ENCODE results near the gene ORC5. TPM values are rescaled to one million over a fixed set of nuclear protein-coding genes. Genes with fewer than 3 reads are reported as not detected.

The ORC5 gene
- total and polyA plus RNA-seq, 2 experiments from 2014 or later = 10.9 to 89.0 TPM

DNA sequence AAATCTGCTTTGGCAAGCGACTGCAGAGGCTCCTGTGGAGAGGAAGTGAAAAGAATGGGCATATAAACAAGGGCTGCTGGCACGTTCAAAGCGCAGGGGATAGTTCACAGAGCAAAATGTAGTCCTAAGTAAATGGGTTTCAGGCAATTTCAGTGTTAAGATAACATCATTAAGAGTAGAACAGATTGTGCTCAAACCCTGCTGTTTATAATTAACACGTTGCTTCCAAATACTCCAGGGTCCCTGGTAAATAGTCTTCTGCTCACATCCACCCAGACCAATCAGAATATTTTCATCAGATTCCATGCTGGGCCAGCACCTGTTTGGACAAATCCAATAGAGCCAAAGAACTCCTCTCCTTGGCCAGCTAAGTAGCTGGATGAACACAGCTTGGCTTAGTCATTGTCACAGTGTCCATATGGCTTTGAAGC lies 81.4 kb downstream of the ORC5 start:
- H3K4me1 ChIP-seq (ENCODE audit: insufficient read depth) = no peaks in the 10 kb centered on the region; the same call in 1 of the 2 replicates
- no peak overlapping the region for H3K27ac ChIP-seq (ENCODE audit: low read depth)
- H2AFZ ChIP-seq = no peak overlapping the region
- Mint-ChIP-seq H3K4me1 (peaks cover 19% of the 10 kb centered on the region), H3K27me3 (ENCODE audit: insufficient read depth, low read depth, poor library complexity) (no peaks in the 10 kb centered on the region), H3K27ac (peak overlapping the region; percentile 73), H3K4me3 (no peak overlapping the region), H3K36me3 (ENCODE audit: low read depth) (peaks cover 19% of the 10 kb centered on the region), H3K9me3 (no peaks in the 10 kb centered on the region)
- H3F3A ChIP-seq (replicated peaks; ENCODE audit: low read depth) = no peaks in the 10 kb centered on the region
- H3K27me3 ChIP-seq (ENCODE audit: insufficient read depth) = no peaks in the 10 kb centered on the region
- ATAC-seq = no peak
- no peaks in the 10 kb centered on the region for H3K79me2 ChIP-seq (replicated peaks; ENCODE audit: insufficient read depth)
- H3K4me3 ChIP-seq = no peak overlapping the region
- H3K36me3 ChIP-seq (ENCODE audit: insufficient read depth) = no peaks in the 10 kb centered on the region
- H4K20me1 ChIP-seq (replicated peaks; ENCODE audit: insufficient read depth) = no peaks in the 10 kb centered on the region
- peak; percentile 19 for DNase-seq (ENCODE audit: low spot score)
- no peak overlapping the region for H3K4me2 ChIP-seq
- no peak for TF ChIP-seq JUNB (IDR thresholded peaks at IDR 0.05; ENCODE audit: unreplicated experiment)
- TF ChIP-seq, protein P1, sequence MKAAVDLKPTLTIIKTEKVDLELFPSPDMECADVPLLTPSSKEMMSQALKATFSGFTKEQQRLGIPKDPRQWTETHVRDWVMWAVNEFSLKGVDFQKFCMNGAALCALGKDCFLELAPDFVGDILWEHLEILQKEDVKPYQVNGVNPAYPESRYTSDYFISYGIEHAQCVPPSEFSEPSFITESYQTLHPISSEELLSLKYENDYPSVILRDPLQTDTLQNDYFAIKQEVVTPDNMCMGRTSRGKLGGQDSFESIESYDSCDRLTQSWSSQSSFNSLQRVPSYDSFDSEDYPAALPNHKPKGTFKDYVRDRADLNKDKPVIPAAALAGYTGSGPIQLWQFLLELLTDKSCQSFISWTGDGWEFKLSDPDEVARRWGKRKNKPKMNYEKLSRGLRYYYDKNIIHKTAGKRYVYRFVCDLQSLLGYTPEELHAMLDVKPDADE (IDR thresholded peaks at IDR 0.05) = no peak
- TF ChIP-seq, protein P2, sequence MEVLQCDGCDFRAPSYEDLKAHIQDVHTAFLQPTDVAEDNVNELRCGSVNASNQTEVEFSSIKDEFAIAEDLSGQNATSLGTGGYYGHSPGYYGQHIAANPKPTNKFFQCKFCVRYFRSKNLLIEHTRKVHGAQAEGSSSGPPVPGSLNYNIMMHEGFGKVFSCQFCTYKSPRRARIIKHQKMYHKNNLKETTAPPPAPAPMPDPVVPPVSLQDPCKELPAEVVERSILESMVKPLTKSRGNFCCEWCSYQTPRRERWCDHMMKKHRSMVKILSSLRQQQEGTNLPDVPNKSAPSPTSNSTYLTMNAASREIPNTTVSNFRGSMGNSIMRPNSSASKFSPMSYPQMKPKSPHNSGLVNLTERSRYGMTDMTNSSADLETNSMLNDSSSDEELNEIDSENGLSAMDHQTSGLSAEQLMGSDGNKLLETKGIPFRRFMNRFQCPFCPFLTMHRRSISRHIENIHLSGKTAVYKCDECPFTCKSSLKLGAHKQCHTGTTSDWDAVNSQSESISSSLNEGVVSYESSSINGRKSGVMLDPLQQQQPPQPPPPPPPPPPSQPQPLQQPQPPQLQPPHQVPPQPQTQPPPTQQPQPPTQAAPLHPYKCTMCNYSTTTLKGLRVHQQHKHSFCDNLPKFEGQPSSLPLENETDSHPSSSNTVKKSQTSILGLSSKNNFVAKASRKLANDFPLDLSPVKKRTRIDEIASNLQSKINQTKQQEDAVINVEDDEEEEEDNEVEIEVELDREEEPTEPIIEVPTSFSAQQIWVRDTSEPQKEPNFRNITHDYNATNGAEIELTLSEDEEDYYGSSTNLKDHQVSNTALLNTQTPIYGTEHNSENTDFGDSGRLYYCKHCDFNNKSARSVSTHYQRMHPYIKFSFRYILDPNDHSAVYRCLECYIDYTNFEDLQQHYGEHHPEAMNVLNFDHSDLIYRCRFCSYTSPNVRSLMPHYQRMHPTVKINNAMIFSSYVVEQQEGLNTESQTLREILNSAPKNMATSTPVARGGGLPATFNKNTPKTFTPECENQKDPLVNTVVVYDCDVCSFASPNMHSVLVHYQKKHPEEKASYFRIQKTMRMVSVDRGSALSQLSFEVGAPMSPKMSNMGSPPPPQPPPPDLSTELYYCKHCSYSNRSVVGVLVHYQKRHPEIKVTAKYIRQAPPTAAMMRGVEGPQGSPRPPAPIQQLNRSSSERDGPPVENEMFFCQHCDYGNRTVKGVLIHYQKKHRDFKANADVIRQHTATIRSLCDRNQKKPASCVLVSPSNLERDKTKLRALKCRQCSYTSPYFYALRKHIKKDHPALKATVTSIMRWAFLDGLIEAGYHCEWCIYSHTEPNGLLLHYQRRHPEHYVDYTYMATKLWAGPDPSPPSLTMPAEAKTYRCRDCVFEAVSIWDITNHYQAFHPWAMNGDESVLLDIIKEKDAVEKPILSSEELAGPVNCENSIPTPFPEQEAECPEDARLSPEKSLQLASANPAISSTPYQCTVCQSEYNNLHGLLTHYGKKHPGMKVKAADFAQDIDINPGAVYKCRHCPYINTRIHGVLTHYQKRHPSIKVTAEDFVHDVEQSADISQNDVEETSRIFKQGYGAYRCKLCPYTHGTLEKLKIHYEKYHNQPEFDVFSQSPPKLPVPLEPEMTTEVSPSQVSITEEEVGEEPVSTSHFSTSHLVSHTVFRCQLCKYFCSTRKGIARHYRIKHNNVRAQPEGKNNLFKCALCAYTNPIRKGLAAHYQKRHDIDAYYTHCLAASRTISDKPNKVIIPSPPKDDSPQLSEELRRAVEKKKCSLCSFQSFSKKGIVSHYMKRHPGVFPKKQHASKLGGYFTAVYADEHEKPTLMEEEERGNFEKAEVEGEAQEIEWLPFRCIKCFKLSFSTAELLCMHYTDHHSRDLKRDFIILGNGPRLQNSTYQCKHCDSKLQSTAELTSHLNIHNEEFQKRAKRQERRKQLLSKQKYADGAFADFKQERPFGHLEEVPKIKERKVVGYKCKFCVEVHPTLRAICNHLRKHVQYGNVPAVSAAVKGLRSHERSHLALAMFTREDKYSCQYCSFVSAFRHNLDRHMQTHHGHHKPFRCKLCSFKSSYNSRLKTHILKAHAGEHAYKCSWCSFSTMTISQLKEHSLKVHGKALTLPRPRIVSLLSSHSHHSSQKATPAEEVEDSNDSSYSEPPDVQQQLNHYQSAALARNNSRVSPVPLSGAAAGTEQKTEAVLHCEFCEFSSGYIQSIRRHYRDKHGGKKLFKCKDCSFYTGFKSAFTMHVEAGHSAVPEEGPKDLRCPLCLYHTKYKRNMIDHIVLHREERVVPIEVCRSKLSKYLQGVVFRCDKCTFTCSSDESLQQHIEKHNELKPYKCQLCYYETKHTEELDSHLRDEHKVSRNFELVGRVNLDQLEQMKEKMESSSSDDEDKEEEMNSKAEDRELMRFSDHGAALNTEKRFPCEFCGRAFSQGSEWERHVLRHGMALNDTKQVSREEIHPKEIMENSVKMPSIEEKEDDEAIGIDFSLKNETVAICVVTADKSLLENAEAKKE (CRISPR knock-in tag; IDR thresholded peaks at IDR 0.05) = no peak
- H3K9me2 ChIP-seq (ENCODE audit: insufficient read depth) = no peaks in the 10 kb centered on the region; the same call in 1 of the 2 replicates

DNA sequence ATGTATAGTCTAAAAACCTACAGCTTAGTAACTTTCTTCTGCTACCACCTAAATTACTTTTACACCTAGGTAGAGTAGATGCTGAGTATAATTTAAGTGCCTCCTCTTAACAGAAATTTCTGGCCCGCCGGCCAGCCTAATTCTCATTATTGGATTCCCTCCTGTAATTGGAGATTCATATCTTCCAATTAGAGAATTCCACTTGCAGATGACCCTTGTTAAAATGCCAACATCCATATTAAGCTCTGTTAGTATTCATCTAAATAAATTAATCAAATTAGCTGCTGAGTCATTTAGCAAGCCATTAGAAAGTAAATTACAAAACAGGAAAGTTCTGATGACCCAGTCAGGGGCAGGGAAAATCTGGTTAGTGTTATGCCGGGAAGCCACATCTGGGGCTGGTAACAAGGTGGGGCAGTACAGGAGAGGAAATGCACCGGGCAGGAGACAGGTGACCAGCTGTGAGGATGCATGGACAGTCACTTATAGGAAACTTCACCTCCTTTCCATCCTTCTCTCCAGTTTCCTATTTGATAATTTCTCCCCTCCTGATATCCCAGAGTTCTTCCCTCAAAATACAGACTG lies 82.8 kb downstream of the ORC5 start:
- H3K27me3 ChIP-seq (ENCODE audit: insufficient read depth) = no peaks in the 10 kb centered on the region
- Mint-ChIP-seq H3K27me3 (ENCODE audit: insufficient read depth, low read depth, poor library complexity) (no peaks in the 10 kb centered on the region), H3K4me1 (peaks cover 19% of the 10 kb centered on the region), H3K9me3 (no peaks in the 10 kb centered on the region), H3K36me3 (ENCODE audit: low read depth) (peaks cover 5% of the 10 kb centered on the region; the same call in 2 of the 3 replicates), H3K27ac (no peak overlapping the region), H3K4me3 (no peak overlapping the region)
- no peaks in the 10 kb centered on the region for H3F3A ChIP-seq (replicated peaks; ENCODE audit: low read depth)
- ATAC-seq = no peak
- no peaks in the 10 kb centered on the region for H3K79me2 ChIP-seq (replicated peaks; ENCODE audit: insufficient read depth)
- no peak overlapping the region for H3K4me2 ChIP-seq
- no peaks in the 10 kb centered on the region for H4K20me1 ChIP-seq (replicated peaks; ENCODE audit: insufficient read depth)
- no peak for DNase-seq (ENCODE audit: low spot score)
- no peaks in the 10 kb centered on the region; the same call in 1 of the 2 replicates for H3K9me2 ChIP-seq (ENCODE audit: insufficient read depth)
- H3K4me1 ChIP-seq (ENCODE audit: insufficient read depth) = no peaks in the 10 kb centered on the region; the same call in 1 of the 2 replicates
- H3K27ac ChIP-seq (ENCODE audit: low read depth) = no peak overlapping the region
- no peak overlapping the region for H3K4me3 ChIP-seq
- no peak overlapping the region for H2AFZ ChIP-seq
- H3K36me3 ChIP-seq (ENCODE audit: insufficient read depth) = no peaks in the 10 kb centered on the region
- no peak for TF ChIP-seq EZH2 (IDR thresholded peaks at IDR 0.05; ENCODE audit: low read depth, unreplicated experiment)
- no peak for TF ChIP-seq CREB1 (CRISPR knock-in tag; IDR thresholded peaks at IDR 0.05; ENCODE audit: low read depth)
- TF ChIP-seq, protein P3, sequence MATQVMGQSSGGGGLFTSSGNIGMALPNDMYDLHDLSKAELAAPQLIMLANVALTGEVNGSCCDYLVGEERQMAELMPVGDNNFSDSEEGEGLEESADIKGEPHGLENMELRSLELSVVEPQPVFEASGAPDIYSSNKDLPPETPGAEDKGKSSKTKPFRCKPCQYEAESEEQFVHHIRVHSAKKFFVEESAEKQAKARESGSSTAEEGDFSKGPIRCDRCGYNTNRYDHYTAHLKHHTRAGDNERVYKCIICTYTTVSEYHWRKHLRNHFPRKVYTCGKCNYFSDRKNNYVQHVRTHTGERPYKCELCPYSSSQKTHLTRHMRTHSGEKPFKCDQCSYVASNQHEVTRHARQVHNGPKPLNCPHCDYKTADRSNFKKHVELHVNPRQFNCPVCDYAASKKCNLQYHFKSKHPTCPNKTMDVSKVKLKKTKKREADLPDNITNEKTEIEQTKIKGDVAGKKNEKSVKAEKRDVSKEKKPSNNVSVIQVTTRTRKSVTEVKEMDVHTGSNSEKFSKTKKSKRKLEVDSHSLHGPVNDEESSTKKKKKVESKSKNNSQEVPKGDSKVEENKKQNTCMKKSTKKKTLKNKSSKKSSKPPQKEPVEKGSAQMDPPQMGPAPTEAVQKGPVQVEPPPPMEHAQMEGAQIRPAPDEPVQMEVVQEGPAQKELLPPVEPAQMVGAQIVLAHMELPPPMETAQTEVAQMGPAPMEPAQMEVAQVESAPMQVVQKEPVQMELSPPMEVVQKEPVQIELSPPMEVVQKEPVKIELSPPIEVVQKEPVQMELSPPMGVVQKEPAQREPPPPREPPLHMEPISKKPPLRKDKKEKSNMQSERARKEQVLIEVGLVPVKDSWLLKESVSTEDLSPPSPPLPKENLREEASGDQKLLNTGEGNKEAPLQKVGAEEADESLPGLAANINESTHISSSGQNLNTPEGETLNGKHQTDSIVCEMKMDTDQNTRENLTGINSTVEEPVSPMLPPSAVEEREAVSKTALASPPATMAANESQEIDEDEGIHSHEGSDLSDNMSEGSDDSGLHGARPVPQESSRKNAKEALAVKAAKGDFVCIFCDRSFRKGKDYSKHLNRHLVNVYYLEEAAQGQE (IDR thresholded peaks at IDR 0.05; ENCODE audit: unreplicated experiment) = no peak
- no peak for TF ChIP-seq EZH2phosphoT487 (IDR thresholded peaks at IDR 0.05; ENCODE audit: unreplicated experiment)
- TF ChIP-seq, protein P4, sequence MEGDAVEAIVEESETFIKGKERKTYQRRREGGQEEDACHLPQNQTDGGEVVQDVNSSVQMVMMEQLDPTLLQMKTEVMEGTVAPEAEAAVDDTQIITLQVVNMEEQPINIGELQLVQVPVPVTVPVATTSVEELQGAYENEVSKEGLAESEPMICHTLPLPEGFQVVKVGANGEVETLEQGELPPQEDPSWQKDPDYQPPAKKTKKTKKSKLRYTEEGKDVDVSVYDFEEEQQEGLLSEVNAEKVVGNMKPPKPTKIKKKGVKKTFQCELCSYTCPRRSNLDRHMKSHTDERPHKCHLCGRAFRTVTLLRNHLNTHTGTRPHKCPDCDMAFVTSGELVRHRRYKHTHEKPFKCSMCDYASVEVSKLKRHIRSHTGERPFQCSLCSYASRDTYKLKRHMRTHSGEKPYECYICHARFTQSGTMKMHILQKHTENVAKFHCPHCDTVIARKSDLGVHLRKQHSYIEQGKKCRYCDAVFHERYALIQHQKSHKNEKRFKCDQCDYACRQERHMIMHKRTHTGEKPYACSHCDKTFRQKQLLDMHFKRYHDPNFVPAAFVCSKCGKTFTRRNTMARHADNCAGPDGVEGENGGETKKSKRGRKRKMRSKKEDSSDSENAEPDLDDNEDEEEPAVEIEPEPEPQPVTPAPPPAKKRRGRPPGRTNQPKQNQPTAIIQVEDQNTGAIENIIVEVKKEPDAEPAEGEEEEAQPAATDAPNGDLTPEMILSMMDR (conservative IDR thresholded peaks at IDR 0.05; ENCODE audit: low read depth in 2 of 2) = no peak
